ENCODE data around the gene COL20A1.

COL20A1 gene

GRCh38 chr20:63261060-63261794 is 31.8 kb upstream of the COL20A1 start:
- no peak for DNase-seq (ENCODE audit: low spot score)

- no peak for DNase-seq (ENCODE audit: low spot score)
Observed at GRCh38 chr20:63261795-63262528, 31.0 kb upstream of the COL20A1 start.

GRCh38 chr20:63262836-63263235 is 30.1 kb upstream of the COL20A1 start:
- DNase-seq (ENCODE audit: low spot score) = no peak

- no peak for DNase-seq (ENCODE audit: low spot score)
Observed at GRCh38 chr20:63264000-63264399, 29.0 kb upstream of the COL20A1 start.

- DNase-seq (ENCODE audit: low spot score) = no peak
Observed at GRCh38 chr20:63264519-63264918, 28.5 kb upstream of the COL20A1 start.

- DNase-seq (ENCODE audit: low spot score) = no peak
Observed at GRCh38 chr20:63265891-63266515, 27.0 kb upstream of the COL20A1 start.

- DNase-seq (ENCODE audit: low spot score) = no peak
Observed at GRCh38 chr20:63267691-63268090, 25.3 kb upstream of the COL20A1 start.

- DNase-seq (ENCODE audit: low spot score) = no peak
Observed at GRCh38 chr20:63268256-63268655, 24.7 kb upstream of the COL20A1 start.

- no peak for DNase-seq (ENCODE audit: low spot score)
Observed at GRCh38 chr20:63268671-63269439, 24.1 kb upstream of the COL20A1 start.

GRCh38 chr20:63269724-63270123 is 23.3 kb upstream of the COL20A1 start:
- no peak for DNase-seq (ENCODE audit: low spot score)

- DNase-seq (ENCODE audit: low spot score) = no peak
Observed at GRCh38 chr20:63270606-63271325, 22.2 kb upstream of the COL20A1 start.

GRCh38 chr20:63272105-63273058 is 20.6 kb upstream of the COL20A1 start, which contains the start of gene ARFGAP1:
Gene ARFGAP1 (plus strand): TSS chr20:63272813. CDS start chr20:63275581, 2,768 bp downstream.
- DNase-seq (ENCODE audit: low spot score) = peak; percentile 97

GRCh38 chr20:63273059-63273579 is 19.9 kb upstream of the COL20A1 start:
- DNase-seq (ENCODE audit: low spot score) = no peak

GRCh38 chr20:63273635-63274380 is 19.2 kb upstream of the COL20A1 start:
- DNase-seq (ENCODE audit: low spot score) = peak; percentile 87

- no peak for DNase-seq (ENCODE audit: low spot score)
Observed at GRCh38 chr20:63274381-63275228, 18.4 kb upstream of the COL20A1 start.

GRCh38 chr20:63275825-63276224 is 17.2 kb upstream of the COL20A1 start:
- no peak for DNase-seq (ENCODE audit: low spot score)

- DNase-seq (ENCODE audit: low spot score) = no peak
Observed at GRCh38 chr20:63276956-63277355, 16.0 kb upstream of the COL20A1 start.

All from hepatic stellate cell (primary cell).